Glutamatergic neuron (in vitro differentiated cells): Measurements from ENCODE around the gene C1QL4. TPM values are rescaled to one million over a fixed set of nuclear protein-coding genes. Genes with fewer than 3 reads are reported as not detected.

Source experiments
- DNase-seq: peaks from one replicate; pipeline ENCODE4 v3.0.0; 2022
- H3K27ac Mint-ChIP-seq: one replicate; pipeline ENCODE4 v1.8.0; 2020; ENCODE audit warnings: mild to moderate bottlenecking, mixed read lengths, inconsistent platforms; ENCODE audit not compliant: unreplicated experiment
- H3K27me3 Mint-ChIP-seq: one replicate; pipeline ENCODE4 v1.8.0; 2020; ENCODE audit warnings: mild to moderate bottlenecking, moderate library complexity, mixed read lengths, inconsistent platforms; ENCODE audit not compliant: unreplicated experiment
- H3K36me3 Mint-ChIP-seq: one replicate; pipeline ENCODE4 v1.8.0; 2020; ENCODE audit warnings: mild to moderate bottlenecking, mixed read lengths, inconsistent platforms; ENCODE audit not compliant: unreplicated experiment
- H3K4me1 Mint-ChIP-seq: one replicate; pipeline ENCODE4 v1.8.0; 2020; ENCODE audit warnings: mild to moderate bottlenecking, low read depth, mixed read lengths, inconsistent platforms; ENCODE audit not compliant: unreplicated experiment
- H3K4me3 Mint-ChIP-seq: one replicate; pipeline ENCODE4 v1.8.0; 2020; ENCODE audit warnings: mild to moderate bottlenecking, mixed read lengths, inconsistent platforms; ENCODE audit not compliant: unreplicated experiment
- H3K9me3 Mint-ChIP-seq: one replicate; pipeline ENCODE4 v1.8.0; 2020; ENCODE audit warnings: mild to moderate bottlenecking, moderate library complexity, mixed read lengths, inconsistent platforms; ENCODE audit not compliant: unreplicated experiment
- total RNA-seq: library from RNA; stranded (reverse); fragmentation: NEBNext Ultra II Directional; extraction: Animal tissue kit (Norgen Biotek cat#: 25700); gene quantifications from one replicate; pipeline ENCODE4 v1.2.1, GENCODE V29; 2021; ENCODE audit not compliant: unreplicated experiment
- TF ChIP-seq, protein P1 (sequence below): fragments of 200-600 bp; sonication (generic); IDR thresholded peaks from one replicate; pipeline ENCODE4 v1.5.0; 2021; ENCODE audit not compliant: partially characterized antibody, unreplicated experiment

C1QL4 gene
- total RNA-seq, 1 donor from 2014 or later: 4.8 TPM

DNA sequence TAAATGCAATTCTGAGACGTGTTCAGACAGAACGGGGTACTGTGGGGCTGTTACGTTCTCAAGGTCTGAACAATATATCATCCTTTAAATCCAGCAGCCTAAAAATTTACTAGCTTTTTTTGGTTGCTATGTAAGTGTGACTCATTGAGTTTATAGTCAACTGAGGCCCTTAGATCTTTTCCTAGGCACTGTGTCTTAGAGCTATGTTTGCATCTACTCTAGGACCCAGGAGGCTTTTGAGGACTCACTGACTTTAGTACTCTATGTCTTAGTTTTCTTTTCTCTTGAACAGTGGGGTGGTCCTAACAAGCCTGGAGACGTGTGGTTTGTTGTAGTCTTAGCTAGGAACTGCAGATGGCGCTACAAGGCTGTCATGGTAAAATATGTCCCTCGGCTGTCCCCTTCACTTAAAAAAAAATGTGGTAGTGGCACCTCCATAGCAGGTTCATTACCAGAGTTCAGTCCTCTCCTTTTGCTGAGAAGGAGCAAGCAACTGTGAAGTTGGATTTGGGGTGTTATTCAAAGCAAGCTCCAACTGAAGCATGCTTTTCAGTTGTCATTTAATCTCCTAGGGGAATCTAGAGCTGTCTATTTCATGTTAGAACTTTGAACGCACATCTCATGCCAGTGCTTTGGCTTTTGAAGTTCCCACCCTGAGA is 21.6 kb upstream of the C1QL4 start:
- H3K36me3 Mint-ChIP-seq: no peaks in the 10 kb centered on the region
- H3K4me1 Mint-ChIP-seq: no peaks in the 10 kb centered on the region
- H3K27ac Mint-ChIP-seq: no peak overlapping the region
- DNase-seq: peak; percentile 59
- TF ChIP-seq, protein P1, sequence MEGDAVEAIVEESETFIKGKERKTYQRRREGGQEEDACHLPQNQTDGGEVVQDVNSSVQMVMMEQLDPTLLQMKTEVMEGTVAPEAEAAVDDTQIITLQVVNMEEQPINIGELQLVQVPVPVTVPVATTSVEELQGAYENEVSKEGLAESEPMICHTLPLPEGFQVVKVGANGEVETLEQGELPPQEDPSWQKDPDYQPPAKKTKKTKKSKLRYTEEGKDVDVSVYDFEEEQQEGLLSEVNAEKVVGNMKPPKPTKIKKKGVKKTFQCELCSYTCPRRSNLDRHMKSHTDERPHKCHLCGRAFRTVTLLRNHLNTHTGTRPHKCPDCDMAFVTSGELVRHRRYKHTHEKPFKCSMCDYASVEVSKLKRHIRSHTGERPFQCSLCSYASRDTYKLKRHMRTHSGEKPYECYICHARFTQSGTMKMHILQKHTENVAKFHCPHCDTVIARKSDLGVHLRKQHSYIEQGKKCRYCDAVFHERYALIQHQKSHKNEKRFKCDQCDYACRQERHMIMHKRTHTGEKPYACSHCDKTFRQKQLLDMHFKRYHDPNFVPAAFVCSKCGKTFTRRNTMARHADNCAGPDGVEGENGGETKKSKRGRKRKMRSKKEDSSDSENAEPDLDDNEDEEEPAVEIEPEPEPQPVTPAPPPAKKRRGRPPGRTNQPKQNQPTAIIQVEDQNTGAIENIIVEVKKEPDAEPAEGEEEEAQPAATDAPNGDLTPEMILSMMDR: peak; percentile 68
- H3K27me3 Mint-ChIP-seq: peaks cover 2% of the 10 kb centered on the region
- no peak overlapping the region for H3K4me3 Mint-ChIP-seq
- peaks cover 2% of the 10 kb centered on the region for H3K9me3 Mint-ChIP-seq

- Mint-ChIP-seq H3K9me3 (peaks cover 2% of the 10 kb centered on the region), H3K4me1 (no peaks in the 10 kb centered on the region), H3K27me3 (peaks cover 2% of the 10 kb centered on the region), H3K36me3 (no peaks in the 10 kb centered on the region), H3K27ac (no peak overlapping the region), H3K4me3 (no peak overlapping the region)
- no peak for DNase-seq
- TF ChIP-seq, protein P1: peak; percentile 83
These were observed 20.2 kb upstream of the C1QL4 start for GRCh38 chr12:49357103-49357678.

DNA sequence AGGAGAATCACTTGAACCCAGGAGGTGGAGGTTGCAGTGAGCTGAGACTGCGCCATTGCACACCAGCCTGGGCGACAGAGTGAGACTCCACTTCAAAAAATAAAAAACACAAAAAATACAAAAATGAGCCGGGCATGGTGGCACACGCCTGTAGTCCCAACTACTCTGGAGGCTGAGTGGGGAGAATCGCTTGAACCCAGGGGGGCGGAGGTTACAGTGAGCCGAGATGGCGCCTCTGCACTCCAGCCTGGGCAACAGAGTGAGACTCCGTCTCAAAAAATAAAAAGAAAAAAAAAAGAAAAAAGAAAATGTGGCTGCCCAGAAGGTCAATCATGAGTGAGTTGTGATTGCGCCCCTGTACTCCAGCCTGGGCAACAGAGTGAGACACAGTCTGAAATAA is 18.9 kb upstream of the C1QL4 start:
- H3K27me3 Mint-ChIP-seq: peaks cover 2% of the 10 kb centered on the region
- no peak for DNase-seq
- no peaks in the 10 kb centered on the region for H3K36me3 Mint-ChIP-seq
- H3K4me3 Mint-ChIP-seq: no peak overlapping the region
- peaks cover 2% of the 10 kb centered on the region for H3K9me3 Mint-ChIP-seq
- TF ChIP-seq, protein P1: no peak
- no peaks in the 10 kb centered on the region for H3K4me1 Mint-ChIP-seq
- no peak overlapping the region for H3K27ac Mint-ChIP-seq

DNA sequence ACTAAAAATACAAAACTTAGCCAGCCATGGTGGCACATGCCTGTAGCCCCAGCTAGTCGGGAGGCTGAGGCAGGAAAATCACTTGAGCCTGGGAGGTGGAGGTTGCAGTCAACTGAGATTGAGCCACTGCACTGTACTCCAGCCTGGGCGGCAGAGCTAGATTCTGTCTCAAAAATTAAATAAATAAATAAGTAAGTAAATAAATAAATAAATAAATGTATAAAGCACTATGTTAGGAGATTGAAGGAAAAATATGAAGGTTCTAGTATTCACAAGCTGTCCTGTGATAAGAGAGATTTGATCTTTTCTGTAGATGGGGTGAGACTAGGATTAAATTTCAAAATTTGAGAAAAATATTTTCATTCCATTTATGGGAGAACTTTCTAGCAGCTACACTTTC is 15.4 kb upstream of the C1QL4 start:
- Mint-ChIP-seq H3K4me1 (peaks cover 5% of the 10 kb centered on the region), H3K4me3 (no peak overlapping the region), H3K9me3 (peaks cover 4% of the 10 kb centered on the region), H3K27ac (no peak overlapping the region), H3K27me3 (peaks cover 5% of the 10 kb centered on the region), H3K36me3 (no peaks in the 10 kb centered on the region)
- no peak for DNase-seq
- TF ChIP-seq, protein P1: no peak

- Mint-ChIP-seq H3K4me3 (no peak overlapping the region), H3K27me3 (peaks cover 11% of the 10 kb centered on the region)
- TF ChIP-seq, protein P1: no peak
These were observed 12.3 kb upstream of the C1QL4 start for GRCh38 chr12:49349266-49349665.

More at GRCh38 chr12:49349266-49349665, 12.3 kb upstream of the C1QL4 start:
- no peak overlapping the region for H3K27ac Mint-ChIP-seq
- no peaks in the 10 kb centered on the region for H3K36me3 Mint-ChIP-seq
- DNase-seq: no peak
- peaks cover 6% of the 10 kb centered on the region for H3K9me3 Mint-ChIP-seq
- peaks cover 9% of the 10 kb centered on the region for H3K4me1 Mint-ChIP-seq
